AG10803 (cell line): ENCODE measurements around the gene RAMACL.

Experiments
- DNase-seq: peaks from one replicate; pipeline ENCODE4 v3.0.0; 2010; ENCODE audit warnings: low read depth
- H3K4me3 ChIP-seq: 2 replicates; pipeline ENCODE4 v1.5.1; 2011; ENCODE audit warnings: mild to moderate bottlenecking, low read length, control low read depth
- TF ChIP-seq, protein P1 (sequence below): conservative IDR thresholded peaks from 2 replicates; pipeline ENCODE4 v1.5.1; 2011; ENCODE audit warnings: mild to moderate bottlenecking, low read length, control low read depth, inconsistent platforms

Gene RAMACL

DNA sequence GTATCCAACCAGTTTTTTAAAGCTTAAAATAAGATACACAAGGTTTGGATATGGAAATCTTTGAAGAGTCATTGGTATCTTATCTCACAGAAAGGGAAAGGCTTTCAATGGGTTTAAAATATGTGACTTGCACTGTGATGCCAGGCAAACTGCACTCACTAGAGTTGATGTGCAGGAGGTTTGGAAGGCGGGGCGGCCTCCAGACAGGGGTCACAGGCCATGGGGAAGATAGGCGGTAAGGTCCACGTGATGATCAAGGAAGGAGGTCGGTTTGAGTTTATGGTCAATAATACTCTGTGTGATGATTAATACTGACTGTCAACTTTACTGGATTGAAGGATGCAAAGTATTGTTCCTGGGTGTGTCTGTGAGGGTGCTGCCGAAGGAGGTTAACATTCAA lies 9.5 kb upstream of the RAMACL start:
- H3K4me3 ChIP-seq = no peak overlapping the region
- no peak for DNase-seq
- TF ChIP-seq, protein P1, sequence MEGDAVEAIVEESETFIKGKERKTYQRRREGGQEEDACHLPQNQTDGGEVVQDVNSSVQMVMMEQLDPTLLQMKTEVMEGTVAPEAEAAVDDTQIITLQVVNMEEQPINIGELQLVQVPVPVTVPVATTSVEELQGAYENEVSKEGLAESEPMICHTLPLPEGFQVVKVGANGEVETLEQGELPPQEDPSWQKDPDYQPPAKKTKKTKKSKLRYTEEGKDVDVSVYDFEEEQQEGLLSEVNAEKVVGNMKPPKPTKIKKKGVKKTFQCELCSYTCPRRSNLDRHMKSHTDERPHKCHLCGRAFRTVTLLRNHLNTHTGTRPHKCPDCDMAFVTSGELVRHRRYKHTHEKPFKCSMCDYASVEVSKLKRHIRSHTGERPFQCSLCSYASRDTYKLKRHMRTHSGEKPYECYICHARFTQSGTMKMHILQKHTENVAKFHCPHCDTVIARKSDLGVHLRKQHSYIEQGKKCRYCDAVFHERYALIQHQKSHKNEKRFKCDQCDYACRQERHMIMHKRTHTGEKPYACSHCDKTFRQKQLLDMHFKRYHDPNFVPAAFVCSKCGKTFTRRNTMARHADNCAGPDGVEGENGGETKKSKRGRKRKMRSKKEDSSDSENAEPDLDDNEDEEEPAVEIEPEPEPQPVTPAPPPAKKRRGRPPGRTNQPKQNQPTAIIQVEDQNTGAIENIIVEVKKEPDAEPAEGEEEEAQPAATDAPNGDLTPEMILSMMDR = no peak

DNA sequence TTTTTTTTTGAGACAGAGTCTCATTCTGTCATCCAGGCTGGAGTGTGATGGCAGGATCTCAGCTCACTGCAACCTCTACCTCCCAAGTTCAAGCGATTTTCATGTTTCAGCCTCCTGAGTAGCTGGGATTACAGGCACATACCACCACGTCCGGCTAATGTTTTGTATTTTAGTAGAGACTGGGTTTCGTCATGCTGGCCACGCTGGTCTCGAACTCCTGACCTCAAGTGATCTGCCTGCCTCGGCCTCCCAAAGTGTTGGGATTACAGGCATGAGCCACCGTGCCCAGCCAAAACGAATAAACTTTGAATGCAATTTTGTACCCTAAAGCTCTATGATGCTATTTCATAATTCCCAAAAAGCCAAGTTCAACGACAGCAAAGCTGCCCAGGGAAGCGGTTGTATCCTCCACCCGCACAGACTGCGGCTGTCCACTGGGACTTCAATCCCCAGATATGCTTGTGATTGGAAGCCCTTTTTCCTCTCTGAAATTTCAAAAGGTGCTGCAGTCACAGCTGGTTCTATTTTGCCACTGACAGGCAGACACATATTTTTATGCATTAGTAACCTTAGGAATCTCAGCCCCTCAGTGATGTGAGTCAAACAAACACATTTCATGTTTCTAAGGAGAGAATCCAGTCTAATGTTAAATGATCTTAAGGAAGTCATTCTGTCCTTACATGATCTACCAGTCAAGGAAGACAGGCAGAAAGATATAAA lies 8.7 kb upstream of the RAMACL start:
- DNase-seq = peak; percentile 95
- H3K4me3 ChIP-seq = no peak overlapping the region
- TF ChIP-seq, protein P1 = no peak

- H3K4me3 ChIP-seq = no peak overlapping the region
- peak; percentile 45 for DNase-seq
- TF ChIP-seq, protein P1 = no peak
These were observed 6.3 kb upstream of the RAMACL start for GRCh38 chr6:166592821-166593220.

- TF ChIP-seq, protein P1 = no peak
- DNase-seq = no peak
- no peak overlapping the region for H3K4me3 ChIP-seq
These were observed 5.6 kb upstream of the RAMACL start for GRCh38 chr6:166591961-166592520.

- H3K4me3 ChIP-seq = no peak overlapping the region
- TF ChIP-seq, protein P1 = no peak
- no peak for DNase-seq
These were observed 4.5 kb upstream of the RAMACL start for GRCh38 chr6:166591026-166591425.

DNA sequence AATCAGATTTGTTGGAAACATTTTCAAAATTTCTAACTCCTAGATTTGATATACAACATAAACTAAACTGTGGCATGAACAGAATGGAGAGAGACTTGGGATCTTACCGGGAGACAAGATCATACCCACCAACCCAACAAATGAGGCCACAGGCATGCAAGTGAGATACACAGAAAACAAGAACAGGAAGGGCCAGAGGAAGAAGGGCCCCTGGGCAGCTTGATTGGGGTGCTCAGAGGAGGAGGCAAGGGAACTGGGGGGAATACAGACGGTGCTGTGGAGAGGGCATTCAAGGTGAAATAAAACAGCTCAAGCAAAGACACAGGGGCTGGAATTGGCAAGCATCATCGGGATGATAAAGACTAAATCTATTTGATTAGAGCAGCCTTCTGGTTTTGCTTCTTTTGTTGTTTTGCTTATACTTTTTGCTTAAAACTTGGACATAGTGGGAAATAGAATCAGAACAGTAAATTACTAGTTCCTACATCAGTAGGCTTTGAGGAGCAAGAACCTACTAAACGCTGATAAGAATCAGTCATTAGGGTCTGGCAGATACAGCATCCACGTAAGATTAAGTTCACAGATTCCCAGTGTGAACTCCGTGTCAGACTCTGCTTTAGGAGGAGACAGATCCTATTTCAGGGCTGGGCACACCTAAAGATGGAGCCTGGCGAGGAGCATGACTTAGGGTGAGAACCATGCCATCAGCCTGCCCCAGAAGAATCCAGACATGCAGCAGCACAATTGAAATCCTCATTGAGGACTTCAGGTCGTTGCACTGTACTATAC lies 3.5 kb upstream of the RAMACL start:
- TF ChIP-seq, protein P1 = no peak
- H3K4me3 ChIP-seq = no peak overlapping the region
- DNase-seq = no peak
